ENCODE results near the gene PDE4B.
"Not testable (repeated sequence)": the region's sequence is repeated elsewhere in the genome, so short reads cannot be mapped to it uniquely, and the experiment has no call there.

PDE4B gene

GRCh38 chr1:66315671-66316070 is 523.0 kb downstream of the PDE4B start:
- no peaks in the 10 kb centered on the region for H3K4me1 ChIP-seq
- no peaks in the 10 kb centered on the region for H3K9me3 ChIP-seq
- no peak overlapping the region for H3K4me3 ChIP-seq (ENCODE audit: low read depth, low read length)
- TF ChIP-seq CTCF (IDR thresholded peaks at IDR 0.05; ENCODE audit: low read depth, low read length): no peak
- DNase-seq: no peak
- H3K36me3 ChIP-seq: no peaks in the 10 kb centered on the region
- H3K27me3 ChIP-seq: no peaks in the 10 kb centered on the region

GRCh38 chr1:66316464-66317247 is 524.0 kb downstream of the PDE4B start:
- TF ChIP-seq CTCF (IDR thresholded peaks at IDR 0.05; ENCODE audit: low read depth, low read length): no peak
- H3K36me3 ChIP-seq: no peaks in the 10 kb centered on the region
- H3K4me1 ChIP-seq: no peaks in the 10 kb centered on the region
- DNase-seq: no peak
- H3K27me3 ChIP-seq: no peaks in the 10 kb centered on the region
- no peaks in the 10 kb centered on the region for H3K9me3 ChIP-seq
- H3K4me3 ChIP-seq (ENCODE audit: low read depth, low read length): no peak overlapping the region

GRCh38 chr1:66317248-66317515 is 524.5 kb downstream of the PDE4B start:
- Histone ChIP-seq H3K27me3 (no peaks in the 10 kb centered on the region), H3K4me3 (ENCODE audit: low read depth, low read length) (no peak overlapping the region), H3K9me3 (no peaks in the 10 kb centered on the region), H3K36me3 (no peaks in the 10 kb centered on the region), H3K4me1 (no peaks in the 10 kb centered on the region)
- TF ChIP-seq CTCF (IDR thresholded peaks at IDR 0.05; ENCODE audit: low read depth, low read length): no peak
- DNase-seq: no peak

DNA sequence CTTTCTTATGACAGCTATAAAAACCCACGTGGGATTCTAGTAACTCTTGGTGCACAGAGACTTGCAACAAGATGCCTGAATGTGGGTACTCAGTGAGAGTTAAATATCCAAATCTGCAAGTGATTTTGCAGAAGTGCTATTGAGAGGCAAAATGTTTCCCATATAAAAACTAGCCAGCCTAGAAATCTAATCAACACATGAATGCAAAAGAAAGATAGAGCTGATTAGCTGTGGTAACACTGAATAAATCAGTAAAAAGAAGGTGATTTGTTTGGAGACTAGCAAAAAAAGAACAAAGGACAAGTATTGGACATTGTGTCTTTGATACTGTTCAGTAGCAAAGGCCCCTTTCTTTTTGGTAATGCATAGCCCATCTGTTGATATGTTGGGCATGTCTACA is 527.5 kb downstream of the PDE4B start:
- DNase-seq: no peak
- no peaks in the 10 kb centered on the region for H3K4me1 ChIP-seq
- H3K4me3 ChIP-seq (ENCODE audit: low read depth, low read length): no peak overlapping the region
- no peak for TF ChIP-seq CTCF (IDR thresholded peaks at IDR 0.05; ENCODE audit: low read depth, low read length)
- no peaks in the 10 kb centered on the region for H3K9me3 ChIP-seq
- no peaks in the 10 kb centered on the region for H3K27me3 ChIP-seq
- H3K36me3 ChIP-seq: no peaks in the 10 kb centered on the region

- H3K36me3 ChIP-seq; H3K4me1 ChIP-seq; H3K9me3 ChIP-seq; H3K27me3 ChIP-seq; DNase-seq; H3K4me3 ChIP-seq (ENCODE audit: low read depth, low read length): not testable (repeated sequence)
These were observed 529.8 kb downstream of the PDE4B start for GRCh38 chr1:66322462-66322861.

DNA sequence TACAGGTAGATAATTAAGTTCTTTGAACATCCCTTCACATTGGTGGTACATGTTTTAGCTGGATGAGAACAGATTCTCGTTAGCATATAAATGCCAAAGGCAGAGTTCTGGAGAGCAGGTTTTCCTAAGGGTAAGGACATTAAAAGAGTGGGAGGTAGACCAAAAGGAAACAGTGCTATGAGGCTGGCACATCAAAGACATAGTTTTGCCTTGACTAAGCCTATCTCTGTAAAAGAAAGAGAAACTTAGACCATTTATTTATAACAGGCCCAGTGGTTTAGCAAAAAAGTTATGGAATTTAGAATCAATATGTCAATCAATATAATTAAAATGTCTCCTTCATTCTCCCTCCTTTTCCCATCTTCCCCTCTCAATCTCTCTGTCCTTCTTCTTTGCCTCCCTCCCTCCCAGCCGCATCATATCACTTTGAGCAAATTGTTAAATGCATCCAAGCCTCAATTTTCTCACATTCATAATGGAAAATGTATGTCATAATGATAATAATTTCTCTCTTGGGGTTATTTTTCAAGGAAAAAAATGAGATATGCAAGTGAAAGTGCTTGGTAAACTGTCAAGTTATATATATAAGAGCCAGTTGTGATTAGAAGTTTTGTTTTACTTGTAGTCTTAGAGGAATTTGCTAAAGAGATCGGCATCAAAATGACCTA is 531.4 kb downstream of the PDE4B start:
- Histone ChIP-seq H3K9me3 (no peaks in the 10 kb centered on the region), H3K27me3 (no peaks in the 10 kb centered on the region), H3K36me3 (no peaks in the 10 kb centered on the region), H3K4me3 (ENCODE audit: low read depth, low read length) (no peak overlapping the region), H3K4me1 (no peaks in the 10 kb centered on the region)
- no peak for TF ChIP-seq CTCF (IDR thresholded peaks at IDR 0.05; ENCODE audit: low read depth, low read length)
- DNase-seq: no peak

All from BE2C (cell line).